Epithelial cell of esophagus (primary cell): Measurements from ENCODE around the gene SAP30.

Experiments used
- DNase-seq: peaks from one replicate; pipeline ENCODE4 v3.0.0; 2010; ENCODE audit warnings: low read depth
- H3K4me3 ChIP-seq: 2 replicates; pipeline ENCODE4 v1.5.1; 2011; ENCODE audit warnings: mild to moderate bottlenecking, low read length, control low read depth
- TF ChIP-seq, protein P1 (sequence below): IDR thresholded peaks from 2 replicates; pipeline ENCODE4 v1.5.1; 2011; ENCODE audit warnings: low read depth, mild to moderate bottlenecking, low read length, control low read depth, inconsistent platforms; ENCODE audit not compliant: insufficient read depth; ENCODE audit errors: missing control alignments

SAP30 gene

DNA sequence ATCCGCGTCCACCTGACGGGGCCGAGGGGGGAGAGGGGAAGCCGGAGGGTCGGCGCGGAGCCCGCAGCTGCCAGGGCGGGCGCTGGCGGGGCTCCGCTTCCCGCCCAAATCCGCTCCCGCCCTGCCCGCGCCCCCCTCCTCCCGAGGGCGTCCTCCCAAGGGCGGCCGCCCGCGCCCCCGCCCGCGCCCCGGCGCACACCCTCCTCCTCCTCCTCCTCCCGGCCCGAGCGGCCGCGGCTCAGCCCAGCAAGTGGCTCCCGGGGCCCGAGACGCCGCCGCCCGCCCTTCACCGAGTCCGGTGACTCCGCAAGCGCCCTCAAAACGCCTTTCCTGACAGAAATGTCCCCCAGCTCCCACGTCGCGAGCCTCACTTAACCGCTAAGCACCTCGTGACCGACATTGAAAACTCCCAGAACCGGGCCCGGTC is 37.1 kb upstream of the SAP30 start:
- DNase-seq, result peak; percentile 24
- TF ChIP-seq, protein P1, sequence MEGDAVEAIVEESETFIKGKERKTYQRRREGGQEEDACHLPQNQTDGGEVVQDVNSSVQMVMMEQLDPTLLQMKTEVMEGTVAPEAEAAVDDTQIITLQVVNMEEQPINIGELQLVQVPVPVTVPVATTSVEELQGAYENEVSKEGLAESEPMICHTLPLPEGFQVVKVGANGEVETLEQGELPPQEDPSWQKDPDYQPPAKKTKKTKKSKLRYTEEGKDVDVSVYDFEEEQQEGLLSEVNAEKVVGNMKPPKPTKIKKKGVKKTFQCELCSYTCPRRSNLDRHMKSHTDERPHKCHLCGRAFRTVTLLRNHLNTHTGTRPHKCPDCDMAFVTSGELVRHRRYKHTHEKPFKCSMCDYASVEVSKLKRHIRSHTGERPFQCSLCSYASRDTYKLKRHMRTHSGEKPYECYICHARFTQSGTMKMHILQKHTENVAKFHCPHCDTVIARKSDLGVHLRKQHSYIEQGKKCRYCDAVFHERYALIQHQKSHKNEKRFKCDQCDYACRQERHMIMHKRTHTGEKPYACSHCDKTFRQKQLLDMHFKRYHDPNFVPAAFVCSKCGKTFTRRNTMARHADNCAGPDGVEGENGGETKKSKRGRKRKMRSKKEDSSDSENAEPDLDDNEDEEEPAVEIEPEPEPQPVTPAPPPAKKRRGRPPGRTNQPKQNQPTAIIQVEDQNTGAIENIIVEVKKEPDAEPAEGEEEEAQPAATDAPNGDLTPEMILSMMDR, result no peak
- peak overlapping the region; percentile 96 for H3K4me3 ChIP-seq

DNA sequence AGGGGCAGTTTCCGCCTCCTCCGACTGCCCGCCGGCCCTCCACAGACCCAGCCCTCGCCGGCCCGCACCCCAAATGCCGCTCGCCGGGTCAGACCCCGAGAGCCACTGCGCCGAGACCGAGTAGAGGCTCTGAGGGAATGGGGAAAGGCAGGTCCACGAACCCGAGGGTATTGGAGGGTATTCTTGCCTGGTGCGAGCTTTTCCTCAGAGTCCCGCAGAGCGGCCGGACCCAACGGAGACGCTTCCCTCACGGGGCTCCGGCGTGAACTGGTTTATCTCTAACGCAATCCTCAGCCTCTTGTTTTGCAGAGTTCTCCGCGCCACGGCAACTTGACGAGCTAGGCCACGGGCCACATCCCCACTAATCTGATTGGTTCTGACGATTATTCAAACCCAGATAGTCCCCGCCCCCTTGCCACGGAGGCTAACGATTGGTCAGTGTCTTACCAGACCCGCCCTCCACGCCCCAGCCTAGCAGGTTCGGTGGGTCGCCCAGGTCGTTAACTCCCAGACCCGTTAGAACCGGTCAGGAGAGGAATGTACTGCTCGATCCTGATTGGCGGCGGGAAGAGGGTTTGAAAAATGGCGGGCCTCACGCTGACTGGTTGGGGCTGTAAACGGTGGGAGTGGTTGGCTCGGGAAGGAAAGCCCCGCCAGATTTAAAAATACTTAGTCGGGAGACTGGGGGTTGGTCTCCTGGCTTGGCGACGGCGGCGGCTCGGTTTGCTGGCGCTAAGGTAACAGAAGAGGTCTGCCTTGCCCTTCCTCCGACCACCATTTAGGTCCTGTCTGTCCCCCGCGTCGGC is 36.5 kb upstream of the SAP30 start, which contains the start of gene HMGB2:
HMGB2 (minus strand) TSS at position 274 of the 806 bp plus-strand sequence. CDS start 709 bp downstream, outside the sequence.
- peak within 1 kb of the TSS; percentile 96 for H3K4me3 ChIP-seq
- TF ChIP-seq, protein P1, result no peak
- DNase-seq, result peak; percentile 100

DNA sequence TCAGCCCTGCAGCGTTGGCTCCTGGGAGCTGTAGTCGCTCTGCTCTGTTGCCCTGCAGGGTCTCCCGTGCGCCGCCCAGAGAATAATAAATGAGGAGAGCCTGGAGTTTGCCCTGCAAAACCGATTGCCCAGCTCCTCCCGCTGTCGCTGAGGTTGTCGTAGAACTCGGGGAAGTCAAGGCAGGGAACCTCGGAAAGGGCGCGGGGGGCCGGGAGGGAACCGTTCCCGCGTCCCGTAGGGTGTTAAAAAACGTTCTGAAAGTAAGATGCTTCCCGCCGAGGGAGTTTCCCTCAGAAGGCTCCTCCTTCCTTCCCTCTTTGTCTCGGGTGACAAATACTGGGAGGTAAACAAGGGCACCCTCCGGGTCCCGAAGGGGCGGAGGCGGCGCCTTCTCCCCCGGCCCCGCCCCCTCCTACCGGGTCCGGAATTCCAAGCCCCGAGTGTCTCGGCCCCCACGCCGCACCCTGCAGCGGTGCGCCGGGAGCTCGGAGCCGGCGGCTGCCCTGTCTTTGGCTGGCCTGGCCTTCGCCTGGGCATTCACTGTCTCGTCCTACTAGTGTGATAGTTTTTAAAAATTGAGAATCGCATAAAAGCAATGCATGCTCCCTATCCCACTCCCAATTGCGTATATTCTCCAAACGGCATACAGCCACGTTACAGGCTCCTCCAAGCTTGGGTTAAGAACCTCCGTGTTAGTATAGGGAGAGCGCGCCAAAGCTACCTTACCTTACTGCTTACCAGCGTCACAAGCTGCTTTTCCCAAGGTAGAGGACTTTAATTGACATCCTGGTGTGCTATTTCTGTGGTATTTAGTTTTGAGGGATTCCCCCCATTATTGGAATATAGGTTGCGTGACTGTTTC is 35.6 kb upstream of the SAP30 start:
- TF ChIP-seq, protein P1, result no peak
- DNase-seq, result peak; percentile 84
- peak overlapping the region; percentile 83 for H3K4me3 ChIP-seq

DNA sequence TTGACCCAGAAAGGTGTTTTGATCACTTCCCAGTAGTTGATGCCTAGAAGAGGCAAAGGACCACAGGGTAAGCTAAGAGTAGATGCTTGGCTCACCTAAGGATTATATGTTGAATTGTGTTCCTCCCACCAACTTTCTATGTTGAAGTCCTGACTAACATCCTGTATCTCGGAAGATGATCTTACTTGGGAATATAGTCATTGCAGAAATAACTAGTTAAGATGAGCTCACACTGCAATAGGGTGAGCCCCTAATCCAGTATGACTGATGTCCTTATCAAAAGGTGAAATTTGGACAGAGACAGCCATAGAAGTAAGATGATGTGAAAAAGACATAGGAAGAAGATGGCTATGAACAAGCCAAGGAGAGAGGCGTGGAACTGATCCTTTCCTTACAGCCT is 33.3 kb upstream of the SAP30 start:
- H3K4me3 ChIP-seq, result no peak overlapping the region
- DNase-seq, result no peak
- TF ChIP-seq, protein P1, result no peak

DNA sequence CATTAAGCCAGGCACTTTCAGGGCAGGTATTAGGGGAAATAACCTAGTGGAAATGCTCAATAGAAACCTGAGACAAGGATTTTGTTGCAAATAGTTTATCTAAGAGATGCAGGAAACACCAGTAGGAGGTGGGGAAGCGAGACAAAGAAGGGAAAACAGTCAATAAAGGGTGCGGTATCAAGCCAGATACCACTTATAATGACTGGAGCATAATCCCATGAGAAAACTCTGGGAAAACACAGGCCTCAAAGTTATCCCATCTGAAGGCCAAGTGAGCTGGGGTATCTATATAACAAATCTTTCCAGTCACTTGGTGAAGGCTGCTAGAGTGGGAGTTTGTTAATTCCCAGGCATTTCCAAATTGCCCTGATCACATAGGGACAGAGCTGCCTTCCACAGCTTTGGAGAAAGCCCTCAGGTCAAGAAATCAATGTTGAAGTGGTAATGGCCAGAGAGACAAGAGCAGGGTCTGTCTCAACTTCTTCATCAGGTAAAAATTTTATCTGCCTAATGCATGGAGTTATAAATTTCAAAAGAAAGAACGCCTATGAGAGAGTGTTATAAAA is 26.8 kb upstream of the SAP30 start:
- no peak for DNase-seq
- TF ChIP-seq, protein P1, result no peak
- no peak overlapping the region for H3K4me3 ChIP-seq

DNA sequence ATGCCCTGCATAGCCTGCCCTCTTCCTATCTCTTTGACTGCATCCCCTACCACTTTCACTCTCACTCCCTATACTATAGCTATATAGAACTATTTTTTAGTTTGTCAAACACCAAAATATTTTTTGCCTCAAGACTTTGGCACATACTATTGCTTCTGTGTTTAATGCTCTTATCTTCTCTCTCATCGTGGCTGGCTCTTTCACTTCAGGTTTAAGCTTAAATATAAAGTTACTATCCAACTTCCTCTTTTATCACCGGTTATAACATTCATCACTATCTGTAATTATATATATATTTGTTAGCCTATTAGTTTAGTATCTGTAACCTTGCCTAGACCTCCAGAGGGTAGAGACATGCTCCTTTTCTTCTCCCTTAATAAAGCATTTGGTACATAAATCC is 25.1 kb upstream of the SAP30 start:
- no peak overlapping the region for H3K4me3 ChIP-seq

More for the DNA sequence above, 25.1 kb upstream of the SAP30 start:
- no peak for DNase-seq
- TF ChIP-seq, protein P1, result no peak
